Epithelial cell of proximal tubule (primary cell): Measurements from ENCODE around the gene DPYD. TPM values are rescaled to one million over a fixed set of nuclear protein-coding genes. Genes with fewer than 3 reads are reported as not detected.
"Not testable (repeated sequence)": the region's sequence is repeated elsewhere in the genome, so short reads cannot be mapped to it uniquely, and the experiment has no call there.

Source experiments
- DNase-seq: peaks from one replicate; pipeline ENCODE4 v3.0.0-alpha.2; 2011; ENCODE audit warnings: low read depth
- H3K4me3 ChIP-seq: 2 replicates; pipeline ENCODE4 v1.5.1; 2011; ENCODE audit warnings: low read depth, mild to moderate bottlenecking, low read length
- CTCF ChIP-seq: conservative IDR thresholded peaks from 2 replicates; pipeline ENCODE4 v1.5.1; 2012; ENCODE audit warnings: low read depth, mild to moderate bottlenecking, low read length
- total RNA-seq: library from RNA; depleted of rRNA; stranded (reverse); fragments of >200 nt; gene quantifications from 2 replicates; pipeline ENCODE4 v1.2.3, GENCODE V29; 2015

Gene DPYD
- total RNA-seq, 1 donor from 2014 or later, result 5.1 TPM

DNA sequence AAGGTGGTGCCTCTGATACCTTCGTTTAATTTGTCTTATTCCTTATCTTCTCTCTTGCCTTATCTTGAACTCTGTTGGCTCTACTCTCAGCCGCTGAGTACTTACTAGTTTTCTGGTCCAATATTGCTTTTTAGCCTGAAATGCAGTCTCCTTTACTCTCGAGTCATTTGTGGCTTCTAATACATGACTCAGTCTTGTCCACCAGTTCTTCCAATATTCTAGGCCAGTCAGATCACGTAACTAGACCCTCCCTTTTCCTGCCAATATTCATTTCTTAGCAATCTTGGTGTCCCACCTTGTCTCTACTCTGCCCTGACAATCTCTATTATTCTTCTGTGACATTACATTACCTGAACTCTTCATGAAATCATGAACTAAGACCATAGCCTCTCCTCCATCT is 555.8 kb downstream of the DPYD start:
- no peak for DNase-seq
- TF ChIP-seq CTCF, result no peak
- no peak overlapping the region for H3K4me3 ChIP-seq

DNA sequence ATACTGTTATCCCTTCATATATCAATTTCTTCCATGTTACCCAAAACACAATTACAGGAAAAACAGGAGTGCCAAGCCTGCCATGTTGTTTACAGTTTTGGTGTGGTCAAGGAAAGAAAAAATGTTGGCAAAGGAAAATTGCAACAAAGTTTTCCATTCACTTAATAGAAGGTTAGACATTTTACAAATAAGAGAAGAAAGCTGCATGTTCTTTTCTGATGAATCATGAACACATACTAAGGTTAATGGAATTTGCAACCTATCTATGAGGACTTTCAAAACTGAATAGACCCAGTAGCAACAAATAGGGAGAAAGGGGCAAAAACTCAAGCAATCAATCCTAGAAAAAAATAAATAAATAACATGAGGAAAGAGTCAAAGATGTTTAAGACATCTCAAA is 556.7 kb downstream of the DPYD start:
- no peak overlapping the region for H3K4me3 ChIP-seq
- no peak for TF ChIP-seq CTCF
- no peak for DNase-seq

DNA sequence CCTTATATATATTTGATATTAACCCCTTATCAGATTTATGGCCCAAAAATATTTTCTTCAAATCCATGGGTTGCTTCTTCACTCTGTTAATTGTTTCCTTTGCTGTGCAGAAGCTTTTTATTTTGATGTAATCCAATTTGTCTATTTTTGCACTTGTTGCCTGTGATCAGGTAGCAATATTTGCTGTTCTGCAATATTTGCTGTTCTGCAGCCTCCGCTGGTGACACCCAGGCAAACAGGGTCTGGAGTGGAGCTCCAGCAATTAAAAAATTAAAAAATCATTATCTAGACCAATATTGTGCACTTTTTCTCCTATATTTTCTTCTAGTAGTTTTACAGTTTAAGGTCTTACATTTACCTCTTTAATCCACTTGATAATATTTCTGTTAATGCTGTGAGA is 564.5 kb downstream of the DPYD start:
- no peak overlapping the region for H3K4me3 ChIP-seq
- DNase-seq, result no peak
- TF ChIP-seq CTCF, result no peak

GRCh38 chr1:97352936-97353382 is 567.9 kb downstream of the DPYD start:
- TF ChIP-seq CTCF, result no peak
- no peak overlapping the region for H3K4me3 ChIP-seq
- DNase-seq, result no peak

DNA sequence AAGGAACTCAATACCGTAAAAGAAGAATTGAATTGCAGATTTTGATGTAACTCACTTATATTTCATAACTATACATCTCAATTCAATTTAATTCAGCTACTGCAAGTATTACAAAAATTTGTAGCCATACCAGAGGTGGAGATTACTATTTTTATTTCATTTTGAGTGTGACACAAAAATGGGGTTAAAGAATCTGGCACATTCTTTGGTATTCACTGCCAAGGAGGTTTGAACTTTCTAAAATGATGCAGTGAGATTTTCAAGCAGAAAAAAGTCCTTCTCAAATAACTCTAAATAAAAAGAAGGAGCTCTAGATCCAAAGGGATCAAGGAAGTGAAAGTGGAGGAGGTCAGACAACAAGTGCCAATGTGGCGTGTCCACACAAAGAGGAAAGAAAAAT is 569.0 kb downstream of the DPYD start:
- DNase-seq, result no peak
- H3K4me3 ChIP-seq, result no peak overlapping the region
- no peak for TF ChIP-seq CTCF

GRCh38 chr1:97350662-97351061 is 570.2 kb downstream of the DPYD start:
- no peak overlapping the region for H3K4me3 ChIP-seq
- no peak for TF ChIP-seq CTCF
- no peak for DNase-seq

- TF ChIP-seq CTCF, result no peak
- no peak for DNase-seq
- no peak overlapping the region for H3K4me3 ChIP-seq
These were observed 570.6 kb downstream of the DPYD start for GRCh38 chr1:97350241-97350640.

DNA sequence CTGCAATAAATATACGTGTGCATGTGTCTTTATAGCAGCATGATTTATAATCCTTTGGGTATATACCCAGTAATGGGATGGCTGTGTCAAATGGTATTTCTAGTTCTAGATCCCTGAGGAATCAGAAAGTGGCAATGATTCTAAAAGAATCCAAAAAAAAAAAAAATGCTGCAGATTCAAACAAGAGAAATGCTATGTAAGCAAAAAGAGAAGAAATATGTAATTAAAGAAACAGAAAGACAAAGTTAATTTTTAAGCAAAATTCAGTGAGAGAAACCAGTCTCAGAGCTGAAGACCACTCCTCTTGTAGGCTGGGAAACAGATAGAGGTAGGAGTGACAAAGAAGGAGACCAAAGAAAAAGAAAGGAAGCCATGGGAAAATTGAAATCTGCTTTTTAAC is 571.0 kb downstream of the DPYD start:
- H3K4me3 ChIP-seq, DNase-seq: not testable (repeated sequence)
